G401 (cell line): Measurements from ENCODE around the gene RUNX3. TPM values are rescaled to one million over a fixed set of nuclear protein-coding genes. Genes with fewer than 3 reads are reported as not detected.

Experiments used
- DNase-seq: peaks from one replicate; pipeline ENCODE4 v3.0.0-alpha.2; 2015; ENCODE audit warnings: low spot score
- in situ Hi-C: cut with HindIII; loops from 2 replicates; pipeline ENCODE4 v1.10.0; 2016; ENCODE audit warnings: low sequenced_read_pairs, mixed read lengths
- total RNA-seq: library from RNA; depleted of rRNA; stranded (reverse); fragments of >200 nt; shearing (Covaris generic); gene quantifications from 2 replicates; pipeline ENCODE4 v1.2.3, GENCODE V29; 2014

Gene RUNX3
- total RNA-seq, 1 experiment from 2014 or later, result 0.17 TPM

- in situ Hi-C loops, result no loop called here
- no peak for DNase-seq
These were observed 21.8 kb upstream of the RUNX3 start for GRCh38 chr1:24951810-24952412.

GRCh38 chr1:24951337-24951736 lies 21.3 kb upstream of the RUNX3 start:
- in situ Hi-C loops, result no loop called here
- no peak for DNase-seq

- DNase-seq, result no peak
- in situ Hi-C loops, result no loop called here
These were observed 19.3 kb upstream of the RUNX3 start for GRCh38 chr1:24949331-24949881.

GRCh38 chr1:24948079-24948827 lies 18.2 kb upstream of the RUNX3 start:
- in situ Hi-C loops, result no loop called here
- DNase-seq, result no peak

- in situ Hi-C loops, result no loop called here
- no peak for DNase-seq
These were observed 17.0 kb upstream of the RUNX3 start for GRCh38 chr1:24946861-24947658.

- in situ Hi-C loops, result no loop called here
- DNase-seq, result no peak
These were observed 15.6 kb upstream of the RUNX3 start for GRCh38 chr1:24945354-24946326.

GRCh38 chr1:24944318-24944717 lies 14.2 kb upstream of the RUNX3 start:
- in situ Hi-C loops, result no loop called here

GRCh38 chr1:24942789-24943188 lies 12.7 kb upstream of the RUNX3 start:
- in situ Hi-C loops, result no loop called here
- DNase-seq, result no peak

More at GRCh38 chr1:24944318-24944717, 14.2 kb upstream of the RUNX3 start:
- no peak for DNase-seq

- DNase-seq, result no peak
- in situ Hi-C loops, result no loop called here
These were observed 11.5 kb upstream of the RUNX3 start for GRCh38 chr1:24941564-24941963.

- DNase-seq, result no peak
- in situ Hi-C loops, result no loop called here
These were observed 10.2 kb upstream of the RUNX3 start for GRCh38 chr1:24940231-24940630.

- in situ Hi-C loops, result no loop called here
- DNase-seq, result no peak
These were observed 9.7 kb upstream of the RUNX3 start for GRCh38 chr1:24939675-24940193.

GRCh38 chr1:24939040-24939674 lies 9.1 kb upstream of the RUNX3 start:
- no peak for DNase-seq
- in situ Hi-C loops, result no loop called here

- in situ Hi-C loops, result no loop called here
- no peak for DNase-seq
These were observed 8.2 kb upstream of the RUNX3 start for GRCh38 chr1:24938276-24938675.

GRCh38 chr1:24936684-24937083 lies 6.6 kb upstream of the RUNX3 start:
- in situ Hi-C loops, result no loop called here
- DNase-seq, result no peak

- DNase-seq, result no peak
- in situ Hi-C loops, result no loop called here
These were observed 5.8 kb upstream of the RUNX3 start for GRCh38 chr1:24935615-24936484.

- DNase-seq, result no peak
- in situ Hi-C loops, result no loop called here
These were observed 5.1 kb upstream of the RUNX3 start for GRCh38 chr1:24935196-24935526.
